Measurements from ENCODE around the gene FGB.
"Not testable (repeated sequence)": the region's sequence is repeated elsewhere in the genome, so short reads cannot be mapped to it uniquely, and the experiment has no call there.

FGB gene

GRCh38 chr4:154566639-154567204 is 3.9 kb downstream of the FGB start:
- DNase-seq: no peak

GRCh38 chr4:154569028-154569427 is 6.2 kb downstream of the FGB start:
- DNase-seq: no peak

DNA sequence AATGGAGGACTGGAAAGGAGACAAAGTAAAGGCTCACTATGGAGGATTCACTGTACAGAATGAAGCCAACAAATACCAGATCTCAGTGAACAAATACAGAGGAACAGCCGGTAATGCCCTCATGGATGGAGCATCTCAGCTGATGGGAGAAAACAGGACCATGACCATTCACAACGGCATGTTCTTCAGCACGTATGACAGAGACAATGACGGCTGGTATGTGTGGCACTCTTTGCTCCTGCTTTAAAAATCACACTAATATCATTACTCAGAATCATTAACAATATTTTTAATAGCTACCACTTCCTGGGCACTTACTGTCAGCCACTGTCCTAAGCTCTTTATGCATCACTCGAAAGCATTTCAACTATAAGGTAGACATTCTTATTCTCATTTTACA is 6.8 kb downstream of the FGB start:
- DNase-seq: no peak

GRCh38 chr4:154573190-154573870 is 10.5 kb downstream of the FGB start:
- DNase-seq: no peak

- no peak for DNase-seq
Measured at GRCh38 chr4:154574311-154574710, 11.5 kb downstream of the FGB start.

- no peak for DNase-seq
Measured at GRCh38 chr4:154577324-154577723, 14.5 kb downstream of the FGB start.

DNA sequence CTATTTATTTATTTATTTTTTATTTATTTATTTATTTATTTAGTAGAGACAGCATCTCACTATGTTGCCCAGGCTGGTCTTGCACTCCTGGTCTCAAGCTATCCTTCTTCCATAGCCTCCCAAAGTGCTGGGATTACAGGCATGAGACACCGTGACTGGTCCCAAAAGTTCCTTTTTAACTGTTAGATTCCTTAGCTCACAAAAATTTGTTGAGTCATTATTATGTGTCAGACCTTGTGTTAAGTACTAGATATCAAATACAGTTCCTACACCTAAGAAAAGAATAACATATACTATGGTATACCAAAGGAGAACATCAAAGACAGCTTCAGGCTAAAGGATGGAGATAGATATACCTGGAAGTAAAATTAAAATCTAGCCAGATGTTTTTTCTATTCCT is 16.1 kb downstream of the FGB start:
- DNase-seq: no peak

- DNase-seq: no peak
Measured at GRCh38 chr4:154579927-154580326, 17.1 kb downstream of the FGB start.

DNA sequence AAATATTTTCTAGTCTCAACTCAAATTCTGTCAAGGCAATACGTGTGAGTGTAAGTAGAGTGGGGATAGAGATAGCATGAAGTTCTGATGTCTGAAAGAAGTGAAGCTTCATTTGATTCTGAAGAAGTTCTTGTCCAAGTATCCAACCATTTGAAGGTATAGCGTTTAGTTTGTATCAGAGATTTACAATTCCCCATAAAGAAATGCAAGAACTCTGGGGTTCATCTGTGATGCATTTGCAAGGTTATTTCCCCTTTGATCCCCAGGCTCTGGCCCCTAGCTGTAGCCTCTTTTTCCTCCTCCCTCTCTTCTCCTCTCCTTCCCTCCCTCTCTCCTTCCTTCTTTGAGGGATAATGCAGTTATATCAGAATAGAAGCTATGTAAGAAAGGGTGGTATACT is 19.9 kb downstream of the FGB start:
- no peak for DNase-seq

DNA sequence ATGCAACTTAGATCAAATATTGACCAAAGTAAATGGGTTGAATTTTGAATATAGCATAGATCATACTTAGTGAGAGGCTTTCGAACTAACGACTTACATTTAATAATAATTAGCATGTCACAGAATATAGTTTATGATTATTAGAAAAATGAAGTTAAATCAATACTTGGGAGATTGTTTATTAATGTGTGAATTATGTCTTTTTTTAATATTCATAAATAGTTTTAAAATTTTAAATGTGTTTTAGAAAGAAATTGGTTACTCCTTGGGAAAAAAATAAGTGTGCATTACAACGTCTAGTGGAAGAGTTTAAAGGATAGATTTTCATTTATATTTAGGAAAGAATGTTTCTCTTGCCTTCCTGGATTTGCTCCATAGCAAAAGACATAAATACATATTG is 20.4 kb downstream of the FGB start:
- no peak for DNase-seq

DNA sequence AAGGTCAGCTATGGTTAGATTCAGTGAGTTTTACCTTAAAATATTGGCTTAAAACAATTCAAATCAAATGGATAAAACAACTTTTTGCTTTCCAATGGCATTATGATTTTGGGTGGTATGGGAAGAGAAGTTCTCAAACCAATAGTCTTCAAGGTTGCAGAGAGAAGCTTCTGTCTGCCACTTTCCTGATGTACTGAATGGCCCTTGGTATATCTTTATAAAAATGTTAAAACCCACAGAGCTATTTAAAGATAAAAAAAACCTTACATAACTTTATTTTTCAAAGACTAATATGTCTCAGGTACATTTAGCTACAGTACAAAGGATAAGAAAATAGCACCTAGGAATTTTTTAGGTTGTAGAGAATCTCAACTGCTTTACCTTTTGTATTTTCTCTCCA is 20.9 kb downstream of the FGB start:
- DNase-seq: no peak

- no peak for DNase-seq
Measured at GRCh38 chr4:154584259-154584658, 21.4 kb downstream of the FGB start.

- DNase-seq: no peak
Measured at GRCh38 chr4:154585369-154586018, 22.7 kb downstream of the FGB start.

DNA sequence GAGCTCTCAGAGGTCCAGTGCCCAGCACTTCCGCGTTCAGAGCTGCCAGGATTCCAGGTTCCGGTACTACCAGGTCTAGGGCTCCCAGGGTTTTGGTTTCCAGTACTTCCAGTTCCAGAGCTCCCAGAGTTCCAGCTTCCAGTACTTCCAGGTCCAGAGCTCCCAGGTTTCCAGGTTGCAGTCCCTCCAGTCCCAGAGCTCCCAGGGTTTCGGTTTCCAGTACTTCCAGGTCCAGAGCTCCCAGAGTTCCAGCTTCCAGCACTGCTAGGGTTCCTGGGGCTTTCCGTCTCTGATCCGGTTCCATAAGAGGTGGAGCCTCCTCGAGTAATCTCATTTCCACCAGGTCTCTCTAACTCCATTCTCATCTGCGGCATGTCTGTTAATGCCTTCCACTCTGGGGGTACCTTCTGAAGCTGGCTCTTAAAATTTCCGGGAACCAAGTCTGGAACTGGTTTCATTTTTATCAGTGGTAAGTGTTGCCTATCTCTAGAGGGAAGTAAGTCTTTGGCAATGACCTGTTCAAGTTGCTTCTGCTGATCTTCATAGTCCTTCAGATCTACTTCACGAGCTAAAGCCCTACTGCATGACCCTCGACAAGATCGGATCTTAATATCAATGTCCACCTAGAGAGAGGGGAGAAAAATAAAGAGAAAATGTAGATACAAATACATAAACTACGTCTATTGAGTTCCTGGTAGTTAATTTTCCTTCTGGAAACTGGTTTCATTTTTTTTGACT is 23.7 kb downstream of the FGB start:
- DNase-seq: no peak

- no peak for DNase-seq
Measured at GRCh38 chr4:154588198-154588597, 25.4 kb downstream of the FGB start.

DNA sequence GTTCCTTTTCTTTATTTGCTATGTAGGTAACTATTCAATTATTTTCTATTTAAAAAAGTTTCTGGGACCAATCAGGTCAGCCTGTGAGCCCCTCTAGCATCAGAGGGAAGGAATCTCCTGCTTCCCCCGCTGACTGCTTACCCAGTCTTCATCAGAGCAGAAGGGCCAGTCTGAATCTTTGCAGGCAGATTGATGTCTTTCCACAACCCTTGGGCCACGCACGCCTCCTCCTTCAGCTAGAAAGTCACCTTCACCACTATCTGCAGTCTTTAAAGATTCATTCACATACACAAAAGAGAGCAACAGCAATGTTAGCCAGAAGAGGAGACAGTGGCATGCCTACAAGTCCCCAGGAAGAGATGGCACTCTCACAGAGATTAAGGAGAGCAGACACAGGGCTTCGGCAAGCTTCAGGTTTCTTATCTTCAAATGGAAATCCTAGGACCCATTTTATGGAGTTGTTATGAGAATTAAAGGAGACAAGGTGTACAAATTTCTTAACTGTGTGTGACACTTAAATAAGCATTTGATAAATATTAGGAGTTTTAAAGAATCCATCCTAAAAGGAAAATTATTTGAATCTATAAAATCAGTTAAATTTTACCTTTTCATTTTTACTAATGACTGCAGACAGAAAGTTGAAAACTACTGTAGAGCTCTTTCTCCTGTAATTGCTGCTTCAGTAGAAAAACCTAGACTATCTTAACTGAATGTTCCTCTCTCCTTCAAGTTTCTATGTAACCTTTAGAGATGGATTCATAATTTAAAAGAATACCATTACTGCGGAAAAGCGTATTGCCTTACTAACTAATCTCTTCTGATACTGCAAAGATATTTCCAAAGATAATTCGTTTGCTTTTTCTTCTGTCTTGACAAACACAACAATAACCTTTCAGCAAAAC is 26.7 kb downstream of the FGB start:
- DNase-seq: no peak

- no peak for DNase-seq
Measured at GRCh38 chr4:154590329-154591006, 27.7 kb downstream of the FGB start, which contains the start of gene FGA. Gene FGA, minus strand, starts transcription at chr4:154590742. Its CDS starts 55 bp downstream, at chr4:154590687.

- DNase-seq: no peak
Measured at GRCh38 chr4:154591890-154592289, 29.1 kb downstream of the FGB start.

GRCh38 chr4:154593868-154594267 is 31.1 kb downstream of the FGB start:
- DNase-seq: no peak

- not testable (repeated sequence) for DNase-seq
Measured at GRCh38 chr4:154594343-154594742, 31.5 kb downstream of the FGB start.

GRCh38 chr4:154595807-154596206 is 33.0 kb downstream of the FGB start:
- DNase-seq: no peak

GRCh38 chr4:154597281-154597680 is 34.5 kb downstream of the FGB start:
- DNase-seq: not testable (repeated sequence)
